Naive B cell (primary cell): ENCODE measurements around the gene PTPRB. TPM values are rescaled to one million over a fixed set of nuclear protein-coding genes. Genes with fewer than 3 reads are reported as not detected.
A peak's percentile ranks its signal among the peaks of the same experiment; 100 is the strongest.

Experiments
- ATAC-seq, 2 donors: fragments of 150-1000 bp; cut with Tn5 transposase; 2 replicates each; pipeline ENCODE4 v1.10.0; 2021; ENCODE audit warnings: low read depth in 2 of 2, mild to moderate bottlenecking in 2 of 2, moderate library complexity in 2 of 2
- DNase-seq: peaks from one replicate; pipeline ENCODE4 v3.0.0; 2022
- H3K27ac Mint-ChIP-seq, 6 donors: one replicate each; pipeline ENCODE4 v1.8.0; 2020 to 2022; ENCODE audit warnings: mild to moderate bottlenecking in 6 of 6, mixed read lengths in 6 of 6, moderate library complexity in 5 of 6, inconsistent platforms in 2 of 6
- H3K27me3 Mint-ChIP-seq, 3 donors: one replicate each; pipeline ENCODE4 v1.8.0; 2021 to 2022; ENCODE audit warnings: mixed read lengths in 3 of 3, mild to moderate bottlenecking in 1 of 3
- H3K36me3 Mint-ChIP-seq, 2 donors: one replicate each; pipeline ENCODE4 v1.8.0; 2020 to 2022; ENCODE audit warnings: mixed read lengths in 2 of 2, inconsistent platforms in 1 of 2, mild to moderate bottlenecking in 1 of 2
- H3K4me1 Mint-ChIP-seq, 3 donors: one replicate each; pipeline ENCODE4 v1.8.0; 2020 to 2022; ENCODE audit warnings: mixed read lengths in 3 of 3, inconsistent platforms in 1 of 3, mild to moderate bottlenecking in 1 of 3, moderate library complexity in 1 of 3
- H3K4me3 Mint-ChIP-seq, 8 donors: one replicate each; pipeline ENCODE4 v1.8.0; 2020 to 2022; ENCODE audit warnings: mild to moderate bottlenecking in 8 of 8, mixed read lengths in 8 of 8, moderate library complexity in 8 of 8, inconsistent platforms in 2 of 8
- H3K9me3 Mint-ChIP-seq, 7 donors: one replicate each; pipeline ENCODE4 v1.8.0; 2020 to 2022; ENCODE audit warnings: mixed read lengths in 7 of 7, mild to moderate bottlenecking in 5 of 7, inconsistent platforms in 2 of 7, moderate library complexity in 1 of 7
- polyA plus RNA-seq, 6 donors: library from polyadenylated mRNA; unstranded; fragments of 300-500 nt; fragmentation: Illumina TruSeq; gene quantifications; one replicate each; pipeline ENCODE4 v1.2.3, GENCODE V29; 2021; ENCODE audit warnings: low read depth in 6 of 6

PTPRB gene
- polyA plus RNA-seq, 6 donors from 2014 or later: 0.04 TPM; not detected in 5

GRCh38 chr12:70484464-70484863, 152.8 kb downstream of the PTPRB start:
- no peak for DNase-seq
- Mint-ChIP-seq H3K36me3 (no peaks in the 10 kb centered on the region), H3K27me3 (peaks cover 0 to 14% (median 6%) of the 10 kb centered on the region in 3 donors), H3K27ac (no peak overlapping the region), H3K4me1 (peaks cover 0 to 37% (median 24%) of the 10 kb centered on the region in 3 donors), H3K9me3 (peaks cover 0 to 13% (median 2%) of the 10 kb centered on the region in 7 donors), H3K4me3 (no peak overlapping the region)
- no peak for ATAC-seq

GRCh38 chr12:70482764-70483163, 154.5 kb downstream of the PTPRB start:
- peak; percentile 35 to 43 for ATAC-seq
- peaks cover 0 to 2% (median 0%) of the 10 kb centered on the region in 7 donors for H3K9me3 Mint-ChIP-seq
- no peak for DNase-seq
- peaks cover 0 to 30% (median 23%) of the 10 kb centered on the region in 3 donors for H3K4me1 Mint-ChIP-seq
- no peak overlapping the region for H3K27ac Mint-ChIP-seq
- no peaks in the 10 kb centered on the region for H3K36me3 Mint-ChIP-seq
- H3K27me3 Mint-ChIP-seq: peaks cover 0 to 18% (median 6%) of the 10 kb centered on the region in 3 donors
- H3K4me3 Mint-ChIP-seq: no peak overlapping the region

- ATAC-seq: no peak
- H3K4me3 Mint-ChIP-seq: peak overlapping the region in 2 of 8 donors; percentile 45 to 60
- H3K36me3 Mint-ChIP-seq: peaks cover 4 to 16% of the 10 kb centered on the region in 2 donors
- peak overlapping the region in 2 of 6 donors; percentile 5 to 36 for H3K27ac Mint-ChIP-seq
- H3K4me1 Mint-ChIP-seq: no peaks in the 10 kb centered on the region
- H3K9me3 Mint-ChIP-seq: peaks cover 2 to 13% (median 5%) of the 10 kb centered on the region in 7 donors
- H3K27me3 Mint-ChIP-seq: peaks cover 4 to 13% (median 10%) of the 10 kb centered on the region in 3 donors
- DNase-seq: no peak
Observed at GRCh38 chr12:70469221-70469820, 167.9 kb downstream of the PTPRB start.

GRCh38 chr12:70468741-70469140, 168.5 kb downstream of the PTPRB start:
- DNase-seq (no peak), ATAC-seq (no peak)
- H3K36me3 Mint-ChIP-seq: peaks cover 6 to 20% of the 10 kb centered on the region in 2 donors
- peaks cover 4 to 13% (median 10%) of the 10 kb centered on the region in 3 donors for H3K27me3 Mint-ChIP-seq
- H3K9me3 Mint-ChIP-seq: peaks cover 4 to 16% (median 9%) of the 10 kb centered on the region in 7 donors
- H3K27ac Mint-ChIP-seq: peak overlapping the region in 1 of 6 donors; percentile 5
- H3K4me3 Mint-ChIP-seq: peak overlapping the region in 3 of 8 donors; percentile 36 to 66 (median 45)
- H3K4me1 Mint-ChIP-seq: no peaks in the 10 kb centered on the region

GRCh38 chr12:70467918-70468733, 169.1 kb downstream of the PTPRB start:
- no peak for ATAC-seq

GRCh38 chr12:70467476-70467875, 169.8 kb downstream of the PTPRB start:
- peaks cover 3 to 10% (median 4%) of the 10 kb centered on the region in 3 donors for H3K27me3 Mint-ChIP-seq
- H3K36me3 Mint-ChIP-seq: peaks cover 6 to 20% of the 10 kb centered on the region in 2 donors
- no peaks in the 10 kb centered on the region for H3K4me1 Mint-ChIP-seq
- no peak overlapping the region for H3K27ac Mint-ChIP-seq
- ATAC-seq: no peak
- no peak for DNase-seq
- peaks cover 4 to 22% (median 14%) of the 10 kb centered on the region in 7 donors for H3K9me3 Mint-ChIP-seq
- H3K4me3 Mint-ChIP-seq: no peak overlapping the region

More at GRCh38 chr12:70467918-70468733, 169.1 kb downstream of the PTPRB start:
- peak overlapping the region in 2 of 8 donors; percentile 38 to 66 for H3K4me3 Mint-ChIP-seq
- H3K27ac Mint-ChIP-seq: peak overlapping the region in 3 of 6 donors; percentile 5 to 82 (median 78)
- H3K27me3 Mint-ChIP-seq: peaks cover 4 to 10% (median 9%) of the 10 kb centered on the region in 3 donors
- H3K4me1 Mint-ChIP-seq: no peaks in the 10 kb centered on the region
- H3K36me3 Mint-ChIP-seq: peaks cover 6 to 20% of the 10 kb centered on the region in 2 donors
- peaks cover 4 to 22% (median 14%) of the 10 kb centered on the region in 7 donors for H3K9me3 Mint-ChIP-seq
- no peak for DNase-seq

GRCh38 chr12:70466753-70467152, 170.5 kb downstream of the PTPRB start:
- no peak for ATAC-seq
- DNase-seq: no peak
- Mint-ChIP-seq H3K4me1 (no peaks in the 10 kb centered on the region), H3K27me3 (peaks cover 0 to 10% (median 4%) of the 10 kb centered on the region in 3 donors), H3K36me3 (peaks cover 6 to 20% of the 10 kb centered on the region in 2 donors), H3K9me3 (peaks cover 4 to 22% (median 14%) of the 10 kb centered on the region in 7 donors), H3K27ac (no peak overlapping the region), H3K4me3 (no peak overlapping the region)
